ENCODE data around the gene ZNF804B. TPM values are rescaled to one million over a fixed set of nuclear protein-coding genes. Genes with fewer than 3 reads are reported as not detected.

Gene ZNF804B
- total RNA-seq, 1 donor from 2014 or later: not detected

DNA sequence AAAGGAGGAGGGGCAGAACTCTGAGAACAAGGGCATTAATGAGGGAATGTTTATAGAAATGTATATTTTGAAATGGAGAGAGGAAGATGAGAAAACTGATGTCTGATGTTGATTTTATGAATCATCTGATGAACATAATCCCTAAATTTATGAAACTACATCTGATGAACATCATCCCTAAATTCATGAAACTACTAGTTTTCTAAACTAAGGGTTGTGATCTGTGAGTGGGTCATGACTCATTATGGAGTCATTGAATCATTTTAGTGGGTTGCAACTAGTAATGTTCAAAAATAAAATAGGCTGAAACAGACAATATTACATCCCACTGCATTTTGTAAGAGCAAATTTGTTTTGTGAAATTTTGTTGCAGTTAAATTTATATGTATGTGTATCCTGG lies 478.7 kb downstream of the ZNF804B start:
- Mint-ChIP-seq H3K4me3 (ENCODE audit: unreplicated experiment) (no peak overlapping the region), H3K27me3 (ENCODE audit: unreplicated experiment) (no peaks in the 10 kb centered on the region)
- no peak for DNase-seq (ENCODE audit: extremely low spot score, unreplicated experiment)

DNA sequence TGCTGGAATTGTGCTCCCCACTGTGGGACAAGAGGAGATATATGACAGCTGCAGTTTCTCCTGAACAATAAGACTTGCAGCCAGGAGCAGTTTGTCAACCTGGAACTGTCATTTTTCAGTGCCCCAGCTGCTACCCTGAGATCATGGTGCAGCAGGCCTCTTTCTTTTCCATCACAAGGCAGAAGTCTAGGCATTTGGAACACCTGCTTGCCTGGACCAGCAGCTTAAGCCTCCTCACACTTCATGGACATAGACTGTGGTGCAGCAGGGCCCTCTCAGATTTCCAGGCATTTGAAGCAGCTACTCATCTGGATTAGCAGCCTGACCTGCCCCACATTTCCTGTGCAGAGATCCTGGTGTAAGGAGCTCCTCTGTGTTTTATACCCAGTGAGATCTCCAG lies 486.7 kb downstream of the ZNF804B start:
- DNase-seq (ENCODE audit: extremely low spot score, unreplicated experiment): no peak
- Mint-ChIP-seq H3K4me1 (ENCODE audit: unreplicated experiment) (no peaks in the 10 kb centered on the region), H3K36me3 (ENCODE audit: unreplicated experiment) (no peaks in the 10 kb centered on the region), H3K9me3 (ENCODE audit: unreplicated experiment) (peaks cover 11% of the 10 kb centered on the region), H3K27ac (ENCODE audit: unreplicated experiment) (no peak overlapping the region), H3K27me3 (ENCODE audit: unreplicated experiment) (no peaks in the 10 kb centered on the region), H3K4me3 (ENCODE audit: unreplicated experiment) (no peak overlapping the region)
- TF ChIP-seq, protein P1, sequence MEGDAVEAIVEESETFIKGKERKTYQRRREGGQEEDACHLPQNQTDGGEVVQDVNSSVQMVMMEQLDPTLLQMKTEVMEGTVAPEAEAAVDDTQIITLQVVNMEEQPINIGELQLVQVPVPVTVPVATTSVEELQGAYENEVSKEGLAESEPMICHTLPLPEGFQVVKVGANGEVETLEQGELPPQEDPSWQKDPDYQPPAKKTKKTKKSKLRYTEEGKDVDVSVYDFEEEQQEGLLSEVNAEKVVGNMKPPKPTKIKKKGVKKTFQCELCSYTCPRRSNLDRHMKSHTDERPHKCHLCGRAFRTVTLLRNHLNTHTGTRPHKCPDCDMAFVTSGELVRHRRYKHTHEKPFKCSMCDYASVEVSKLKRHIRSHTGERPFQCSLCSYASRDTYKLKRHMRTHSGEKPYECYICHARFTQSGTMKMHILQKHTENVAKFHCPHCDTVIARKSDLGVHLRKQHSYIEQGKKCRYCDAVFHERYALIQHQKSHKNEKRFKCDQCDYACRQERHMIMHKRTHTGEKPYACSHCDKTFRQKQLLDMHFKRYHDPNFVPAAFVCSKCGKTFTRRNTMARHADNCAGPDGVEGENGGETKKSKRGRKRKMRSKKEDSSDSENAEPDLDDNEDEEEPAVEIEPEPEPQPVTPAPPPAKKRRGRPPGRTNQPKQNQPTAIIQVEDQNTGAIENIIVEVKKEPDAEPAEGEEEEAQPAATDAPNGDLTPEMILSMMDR (IDR thresholded peaks at IDR 0.05): no peak

More for the DNA sequence above, 478.7 kb downstream of the ZNF804B start:
- Mint-ChIP-seq H3K9me3 (ENCODE audit: unreplicated experiment) (peaks cover 3% of the 10 kb centered on the region), H3K4me1 (ENCODE audit: unreplicated experiment) (no peaks in the 10 kb centered on the region), H3K36me3 (ENCODE audit: unreplicated experiment) (no peaks in the 10 kb centered on the region), H3K27ac (ENCODE audit: unreplicated experiment) (no peak overlapping the region)
- TF ChIP-seq, protein P1 (IDR thresholded peaks at IDR 0.05): no peak

DNA sequence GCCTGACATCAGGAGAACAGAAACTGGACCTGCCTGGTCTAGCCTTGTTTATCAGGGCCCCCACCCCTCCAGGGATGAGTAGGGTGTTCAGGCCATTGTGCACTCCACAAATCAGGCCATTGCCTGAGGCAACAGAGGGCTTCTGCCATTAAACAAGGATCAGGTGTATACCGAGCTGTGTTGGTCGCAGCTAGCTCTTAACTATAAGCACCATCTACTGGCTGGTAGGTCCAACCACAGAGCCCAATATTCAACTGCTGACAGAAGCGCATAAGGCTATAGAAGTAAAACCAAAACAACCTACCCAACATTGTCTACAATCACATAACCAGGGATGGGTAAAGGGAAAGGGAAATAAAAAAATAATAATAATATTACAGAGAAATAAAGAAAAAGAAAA lies 487.7 kb downstream of the ZNF804B start:
- TF ChIP-seq, protein P1 (IDR thresholded peaks at IDR 0.05): no peak
- no peak overlapping the region for H3K4me3 Mint-ChIP-seq (ENCODE audit: unreplicated experiment)
- H3K36me3 Mint-ChIP-seq (ENCODE audit: unreplicated experiment): no peaks in the 10 kb centered on the region
- H3K27me3 Mint-ChIP-seq (ENCODE audit: unreplicated experiment): no peaks in the 10 kb centered on the region
- no peaks in the 10 kb centered on the region for H3K4me1 Mint-ChIP-seq (ENCODE audit: unreplicated experiment)
- H3K27ac Mint-ChIP-seq (ENCODE audit: unreplicated experiment): no peak overlapping the region
- no peak for DNase-seq (ENCODE audit: extremely low spot score, unreplicated experiment)
- H3K9me3 Mint-ChIP-seq (ENCODE audit: unreplicated experiment): peaks cover 18% of the 10 kb centered on the region

DNA sequence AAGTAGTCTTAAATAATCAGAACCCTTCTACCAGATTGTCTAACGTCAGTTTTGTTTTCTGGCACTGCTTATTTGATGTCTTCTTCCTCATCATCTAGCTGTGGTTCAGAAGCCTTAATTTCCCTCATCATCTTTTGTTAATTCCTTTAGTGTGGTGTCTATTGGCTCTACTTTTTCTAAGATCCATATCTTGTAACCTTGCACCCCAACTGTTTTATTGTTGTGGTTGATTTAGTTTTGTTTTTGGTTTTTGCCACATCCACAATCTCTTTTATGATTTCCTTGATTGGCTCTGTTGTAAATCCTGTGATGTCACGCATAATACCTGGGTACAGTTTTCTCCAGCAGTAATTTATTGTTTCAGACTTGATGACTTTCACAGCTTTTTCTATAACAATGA lies 499.6 kb downstream of the ZNF804B start:
- Mint-ChIP-seq H3K36me3 (ENCODE audit: unreplicated experiment) (no peaks in the 10 kb centered on the region), H3K4me1 (ENCODE audit: unreplicated experiment) (no peaks in the 10 kb centered on the region), H3K4me3 (ENCODE audit: unreplicated experiment) (no peak overlapping the region), H3K27me3 (ENCODE audit: unreplicated experiment) (no peaks in the 10 kb centered on the region), H3K27ac (ENCODE audit: unreplicated experiment) (no peak overlapping the region), H3K9me3 (ENCODE audit: unreplicated experiment) (no peaks in the 10 kb centered on the region)
- no peak for DNase-seq (ENCODE audit: extremely low spot score, unreplicated experiment)
- TF ChIP-seq, protein P1 (IDR thresholded peaks at IDR 0.05): no peak

DNA sequence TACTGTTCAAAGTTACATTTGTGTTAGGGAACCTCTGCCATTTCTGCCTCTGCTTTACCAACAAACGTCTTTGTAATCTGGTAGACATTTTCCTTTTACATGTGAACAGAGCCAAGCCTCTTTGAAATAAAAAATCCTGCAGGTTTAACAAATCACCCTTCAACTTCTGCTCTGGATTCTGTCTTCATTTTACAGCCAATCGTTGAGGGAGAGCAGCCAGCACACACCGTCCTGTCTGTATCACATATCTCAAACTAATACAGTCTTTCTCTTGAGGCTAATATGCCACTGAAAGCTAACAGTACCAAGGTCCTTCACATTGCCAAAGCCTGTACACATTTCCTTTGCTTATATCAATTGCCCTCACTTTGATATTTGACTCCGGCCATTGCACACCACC lies 504.6 kb downstream of the ZNF804B start:
- H3K27me3 Mint-ChIP-seq (ENCODE audit: unreplicated experiment): no peaks in the 10 kb centered on the region
- H3K27ac Mint-ChIP-seq (ENCODE audit: unreplicated experiment): no peak overlapping the region
- H3K4me3 Mint-ChIP-seq (ENCODE audit: unreplicated experiment): no peak overlapping the region
- H3K4me1 Mint-ChIP-seq (ENCODE audit: unreplicated experiment): no peaks in the 10 kb centered on the region
- TF ChIP-seq, protein P1 (IDR thresholded peaks at IDR 0.05): no peak
- no peak for DNase-seq (ENCODE audit: extremely low spot score, unreplicated experiment)
- no peaks in the 10 kb centered on the region for H3K36me3 Mint-ChIP-seq (ENCODE audit: unreplicated experiment)
- peaks cover 4% of the 10 kb centered on the region for H3K9me3 Mint-ChIP-seq (ENCODE audit: unreplicated experiment)
